ENCODE measurements around the gene OGN.
"Not testable (repeated sequence)": the region's sequence is repeated elsewhere in the genome, so short reads cannot be mapped to it uniquely, and the experiment has no call there.

The OGN gene, protein sequence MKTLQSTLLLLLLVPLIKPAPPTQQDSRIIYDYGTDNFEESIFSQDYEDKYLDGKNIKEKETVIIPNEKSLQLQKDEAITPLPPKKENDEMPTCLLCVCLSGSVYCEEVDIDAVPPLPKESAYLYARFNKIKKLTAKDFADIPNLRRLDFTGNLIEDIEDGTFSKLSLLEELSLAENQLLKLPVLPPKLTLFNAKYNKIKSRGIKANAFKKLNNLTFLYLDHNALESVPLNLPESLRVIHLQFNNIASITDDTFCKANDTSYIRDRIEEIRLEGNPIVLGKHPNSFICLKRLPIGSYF

GRCh38 chr9:92404042-92404836 is at the start of gene OGN:
OGN (minus strand) TSS chr9:92404578; CDS start chr9:92403407, 1,171 bp downstream.
- no peak for DNase-seq

DNA sequence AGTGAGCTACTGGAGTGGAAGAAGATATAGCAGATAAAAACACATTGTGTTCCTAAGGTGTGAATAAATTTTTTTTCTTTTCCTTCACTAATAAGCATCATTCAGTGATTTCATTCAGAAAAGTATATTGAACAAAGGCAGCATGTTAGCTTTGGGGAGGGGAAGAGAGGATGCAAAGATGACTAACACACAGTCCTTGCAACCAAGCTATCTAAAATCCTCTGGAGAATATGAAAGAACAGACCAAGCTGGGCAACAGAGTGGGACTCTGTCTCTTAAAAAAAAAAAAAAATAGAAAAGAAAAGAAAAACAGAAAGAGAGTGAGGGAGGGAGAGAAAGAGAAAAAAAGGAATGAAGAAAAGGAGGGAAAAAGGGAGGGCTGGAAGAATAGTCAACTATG is 42.2 kb upstream of the OGN start:
- no peak for DNase-seq

DNA sequence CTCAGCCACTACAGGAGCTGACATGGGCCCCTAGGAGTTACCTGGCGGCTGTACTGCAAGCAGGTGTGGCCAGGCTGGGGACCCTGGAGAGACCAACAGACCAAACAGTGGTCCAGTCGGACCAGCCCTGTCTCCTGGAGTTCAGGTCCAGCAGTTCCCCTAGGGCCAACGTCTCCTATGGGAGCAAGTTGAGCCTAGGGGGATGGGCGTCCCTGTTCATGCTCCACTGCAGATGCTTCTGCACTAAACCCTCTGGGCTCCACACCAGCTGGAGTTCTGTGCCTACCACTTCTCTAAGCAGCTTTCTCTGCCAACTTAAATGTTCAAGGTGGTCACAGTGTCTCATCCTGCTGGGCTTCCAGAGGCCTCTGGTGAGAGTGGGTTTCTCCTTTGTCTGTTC is 40.5 kb upstream of the OGN start:
- no peak for DNase-seq

DNA sequence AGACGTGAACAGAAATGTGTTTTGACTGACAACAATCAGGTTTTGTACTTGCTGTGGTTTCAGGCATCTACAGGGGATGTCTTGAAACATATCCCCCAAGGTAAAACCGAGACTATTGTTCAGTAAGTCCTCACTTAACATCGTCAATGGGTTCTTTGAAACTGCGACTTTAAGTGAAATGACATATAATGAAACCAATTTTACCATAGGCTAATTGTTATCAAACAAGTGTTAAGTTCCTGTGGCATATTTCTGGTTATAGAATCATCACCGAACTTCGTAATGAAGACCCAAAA is 36.3 kb upstream of the OGN start:
- no peak for DNase-seq

DNA sequence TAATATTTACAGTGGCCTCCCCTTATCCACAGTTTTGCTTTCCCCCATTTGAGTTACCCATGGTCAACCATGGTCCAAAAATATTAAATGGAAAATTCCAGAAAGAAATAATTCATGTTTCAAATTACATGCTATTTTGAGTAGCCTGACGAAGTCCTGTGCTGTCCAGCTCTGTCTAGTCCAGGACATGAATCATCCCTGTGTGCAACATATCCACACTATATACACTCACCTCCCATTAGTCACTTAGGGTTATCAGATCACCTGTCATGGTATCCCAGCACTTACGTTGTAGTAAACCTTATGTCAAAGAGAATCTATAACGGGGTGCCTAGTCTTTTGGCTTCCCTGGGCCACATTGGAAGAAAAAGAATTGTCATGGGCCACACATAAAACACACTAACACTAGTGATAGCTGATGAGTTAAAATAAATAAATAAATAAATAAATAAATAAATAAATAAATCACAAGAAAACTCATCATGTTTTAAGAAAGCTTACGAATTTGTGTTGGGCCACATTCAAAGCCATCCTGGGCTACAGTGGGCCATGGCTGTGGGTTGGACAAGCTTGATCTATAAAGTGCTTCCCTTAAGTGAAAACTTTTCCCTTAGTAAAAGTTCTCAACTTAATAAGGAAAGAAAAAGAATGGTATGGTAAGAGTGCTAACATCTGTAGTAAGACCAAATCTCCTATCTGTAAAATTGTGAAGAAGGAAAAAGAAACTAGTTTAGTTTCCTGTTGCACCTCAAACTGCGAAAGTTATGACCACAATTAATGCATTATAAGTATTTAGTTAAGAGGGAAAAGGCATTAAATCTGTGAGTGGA is 35.8 kb upstream of the OGN start:
- DNase-seq = no peak

DNA sequence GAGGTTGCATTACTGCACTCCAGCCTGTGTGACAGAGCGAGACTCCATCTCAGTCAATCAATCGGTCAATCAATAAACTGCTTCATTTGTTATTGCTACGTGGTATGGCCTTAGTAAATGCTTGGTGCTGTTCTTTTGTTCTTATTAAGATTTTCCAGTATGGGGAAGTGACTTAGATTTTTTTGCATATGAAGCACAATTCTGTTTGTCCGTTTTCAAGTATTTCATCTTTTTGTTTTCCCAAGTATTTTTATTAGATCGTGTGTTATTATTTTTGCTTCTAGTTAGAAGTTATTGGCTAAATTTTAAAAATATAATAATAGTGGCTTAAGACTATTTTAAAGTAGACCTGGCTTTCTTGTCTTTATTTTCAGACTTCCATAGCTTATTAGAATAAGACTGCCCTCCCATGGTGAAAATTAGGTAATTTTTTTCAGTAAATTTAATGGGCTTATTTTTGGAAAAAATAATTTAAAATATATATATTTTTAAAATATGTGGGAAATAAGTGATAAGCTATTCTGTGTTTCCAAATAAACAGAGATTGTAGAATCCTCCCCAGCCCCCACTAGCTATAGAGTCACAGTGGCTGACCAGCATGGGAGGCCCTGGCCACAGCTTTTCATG is 34.6 kb upstream of the OGN start:
- DNase-seq = no peak

DNA sequence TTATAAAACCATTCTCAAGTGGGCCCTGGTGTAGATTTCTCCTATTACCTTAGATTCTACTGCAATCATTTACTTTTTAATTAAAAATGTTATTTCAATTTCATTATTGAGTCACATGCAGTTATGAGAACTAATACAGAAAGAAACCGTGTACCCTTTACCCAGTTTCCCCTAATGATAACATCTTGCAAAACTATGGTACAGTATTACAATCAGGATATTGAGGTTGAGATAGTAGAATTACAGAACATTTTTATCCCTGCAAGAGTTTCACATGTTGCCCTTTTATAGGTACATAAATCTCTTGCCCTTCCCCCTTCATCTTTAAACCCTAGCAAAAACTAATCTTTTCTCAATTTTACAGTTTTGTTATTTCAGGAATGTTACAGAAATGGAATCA is 30.9 kb upstream of the OGN start:
- DNase-seq = no peak

DNA sequence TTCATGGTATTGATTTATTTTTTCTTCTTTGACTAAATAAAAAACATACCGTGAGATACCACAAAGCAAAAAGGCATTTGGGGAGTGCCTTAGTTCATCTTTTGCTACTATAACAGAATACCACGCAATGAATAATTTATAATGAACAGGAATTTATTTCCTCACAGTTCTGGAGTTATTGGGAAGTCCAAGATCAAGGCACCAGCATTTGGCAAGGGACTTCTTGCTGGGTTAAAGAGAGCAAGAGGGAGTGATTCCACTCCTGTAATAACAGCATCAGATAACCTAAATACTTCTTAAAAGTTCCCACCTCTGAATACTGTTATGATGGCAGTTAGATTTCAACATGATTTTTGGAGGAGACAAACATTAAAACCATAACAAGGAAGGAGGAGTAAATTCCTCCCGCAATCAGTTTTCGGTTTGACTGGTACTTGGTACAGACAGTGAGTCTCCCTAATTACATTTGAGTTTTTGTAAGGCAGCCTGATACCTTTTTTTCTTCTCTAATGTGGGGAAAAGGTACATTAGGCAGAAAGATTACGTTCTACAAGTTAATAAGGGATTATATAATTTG is 28.7 kb upstream of the OGN start:
- no peak for DNase-seq

DNA sequence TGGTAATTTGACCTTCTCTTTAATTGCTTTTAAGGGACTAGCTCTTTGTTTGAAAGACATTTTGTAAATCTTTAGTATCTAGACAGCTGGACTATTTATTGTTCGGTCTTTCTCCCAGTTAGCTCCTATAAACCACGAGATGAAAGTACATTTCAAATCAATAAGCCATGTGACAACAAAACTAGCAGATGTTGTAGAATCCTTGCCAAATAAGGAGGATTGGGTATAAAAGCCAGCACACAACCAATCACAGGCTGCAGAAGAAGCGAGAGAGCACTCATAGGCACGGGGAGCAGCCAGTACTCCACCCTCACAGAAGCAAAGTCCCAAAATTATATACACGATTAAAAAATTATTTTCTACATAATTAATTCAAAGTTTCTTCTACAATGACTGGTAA is 28.0 kb upstream of the OGN start:
- no peak for DNase-seq

DNA sequence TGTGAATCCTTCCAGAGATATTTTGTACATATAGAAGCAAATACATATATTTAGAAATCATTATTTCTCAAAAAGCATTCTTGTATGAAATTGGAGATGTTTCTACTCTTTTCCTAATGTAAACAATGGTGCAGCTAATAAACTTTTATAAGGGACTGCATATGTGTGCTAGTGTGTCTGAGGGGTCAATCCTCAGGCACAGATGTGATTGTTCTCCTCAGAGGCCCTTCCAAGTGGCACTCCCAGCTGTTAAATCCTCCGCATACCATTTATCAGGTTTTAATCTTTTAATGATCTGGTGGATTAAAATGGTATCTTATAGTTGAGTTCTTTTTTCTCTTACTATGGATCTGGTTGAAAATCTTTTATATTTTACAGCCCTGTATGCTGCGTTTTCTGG is 25.5 kb upstream of the OGN start:
- no peak for DNase-seq

GRCh38 chr9:92426501-92427145 is 22.2 kb upstream of the OGN start:
- no peak for DNase-seq

DNA sequence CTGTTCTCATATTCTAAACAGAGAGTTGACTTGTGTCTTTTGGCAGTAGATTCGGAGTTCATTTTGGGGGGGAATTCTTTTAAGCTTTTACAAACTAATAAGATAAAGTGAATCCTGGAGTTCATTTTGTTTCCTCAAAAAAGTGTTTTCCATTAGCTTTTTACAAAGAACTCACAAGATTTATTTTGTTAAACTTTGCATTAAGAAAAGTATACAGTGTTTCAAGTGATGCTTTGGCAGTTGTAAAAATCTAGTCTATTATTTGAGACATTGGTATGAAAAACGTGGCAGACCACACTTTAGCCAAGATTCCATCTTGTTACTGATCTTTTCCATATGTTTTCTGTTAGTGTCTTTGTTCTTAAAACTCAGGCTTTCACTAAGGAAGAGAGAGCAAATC is 21.1 kb upstream of the OGN start:
- no peak for DNase-seq

- no peak for DNase-seq
Observed at GRCh38 chr9:92424340-92424739, 20.0 kb upstream of the OGN start, which contains the start of gene OMD. OMD (minus strand) TSS chr9:92424471; CDS start chr9:92417558, 6,913 bp downstream.

- DNase-seq = no peak
Observed at GRCh38 chr9:92423612-92424011, 19.2 kb upstream of the OGN start.

DNA sequence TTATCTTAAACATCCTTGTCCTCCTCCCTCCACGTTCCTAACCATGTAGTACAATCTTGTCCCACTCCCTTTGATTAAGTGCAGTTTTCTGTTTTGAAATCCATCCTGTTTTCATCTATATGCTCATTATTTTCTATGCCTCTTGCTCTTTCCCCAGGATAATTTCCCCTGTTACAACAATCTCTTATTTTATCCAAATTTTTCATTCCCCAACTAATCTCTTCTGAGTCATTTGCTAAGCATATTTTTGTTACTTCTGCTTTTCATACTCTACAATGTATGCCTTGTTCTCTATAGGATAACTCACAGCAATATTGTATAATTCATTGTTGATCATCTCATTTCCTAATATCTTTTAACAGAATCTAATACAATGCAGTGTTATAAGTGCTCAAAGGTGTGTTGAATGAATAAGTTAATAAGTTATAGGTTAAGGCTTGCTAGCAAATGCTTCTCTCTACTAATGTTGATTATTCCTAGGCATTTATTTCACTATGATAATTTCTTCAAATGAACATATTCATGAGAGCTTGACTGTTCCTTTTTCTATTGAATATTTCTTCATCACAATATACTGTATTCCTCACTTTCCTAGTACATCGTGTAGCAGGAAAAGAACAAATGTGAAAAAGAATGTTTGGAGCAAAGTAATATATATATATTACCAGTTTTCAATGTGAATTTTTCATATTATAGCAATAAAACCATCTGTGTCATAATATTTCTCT is 18.4 kb upstream of the OGN start:
- DNase-seq = no peak

DNA sequence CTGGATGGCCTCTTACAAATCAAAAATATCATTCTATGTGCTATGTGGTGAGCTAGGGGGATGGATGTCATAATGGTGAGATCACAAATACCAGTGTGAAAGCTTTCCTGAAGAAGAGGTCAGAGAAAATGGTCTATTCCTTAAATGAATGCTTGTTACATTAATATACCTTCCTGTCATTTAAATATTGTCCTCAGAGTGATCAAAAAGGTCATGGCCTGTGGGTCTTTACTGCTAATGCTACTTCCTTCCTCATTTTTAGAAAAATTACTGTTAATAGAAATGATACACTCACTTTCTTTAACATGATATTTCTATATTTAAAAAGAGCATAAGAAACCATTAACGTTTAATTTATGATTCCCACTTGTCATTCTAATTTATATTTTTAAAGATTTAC is 10.2 kb upstream of the OGN start:
- DNase-seq = no peak

DNA sequence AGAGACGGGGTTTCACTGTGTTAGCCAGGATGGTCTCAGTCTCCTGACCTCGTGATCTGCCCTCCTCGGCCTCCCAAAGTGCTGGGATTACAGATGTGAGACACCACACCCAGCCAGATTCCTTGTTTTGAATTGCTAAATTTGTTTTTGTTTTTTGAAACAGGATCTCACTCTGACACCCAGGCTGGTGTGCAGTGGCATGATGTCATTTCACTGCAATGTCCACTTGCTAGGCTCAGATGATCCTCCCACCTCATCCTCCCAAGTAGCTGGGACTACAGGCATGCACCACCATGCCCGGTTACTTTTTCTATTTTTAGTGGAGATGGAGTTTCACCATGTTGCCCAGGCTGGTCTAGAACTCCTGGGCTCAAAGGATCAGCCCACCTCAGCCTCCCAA is 6.8 kb upstream of the OGN start:
- DNase-seq = not testable (repeated sequence)

- no peak for DNase-seq
Observed at GRCh38 chr9:92408747-92409478, 4.5 kb upstream of the OGN start.

- no peak for DNase-seq
Observed at GRCh38 chr9:92407818-92408217, 3.4 kb upstream of the OGN start.

- no peak for DNase-seq
Observed at GRCh38 chr9:92406477-92406876, 2.1 kb upstream of the OGN start.

DNA sequence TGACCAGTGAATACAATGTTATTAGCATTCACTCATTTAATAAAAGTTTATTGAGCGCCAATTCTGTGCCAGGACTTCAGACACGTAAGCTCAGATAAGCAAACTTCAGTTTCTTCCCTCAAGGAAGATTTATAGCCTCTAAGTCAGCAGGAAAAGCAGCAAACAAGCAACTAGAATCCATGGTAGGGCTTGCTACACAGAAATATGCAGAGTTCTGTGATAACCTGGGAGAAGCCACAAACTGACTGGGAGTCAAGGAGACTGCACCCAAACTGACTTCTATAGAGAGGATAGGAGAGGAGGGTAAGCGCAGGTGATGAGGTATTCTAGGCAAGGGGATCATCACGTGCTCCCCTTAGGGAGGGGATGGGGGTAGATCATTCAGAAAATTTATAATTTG is 1.4 kb upstream of the OGN start:
- DNase-seq = no peak

Data from kidney glomerular epithelial cell (primary cell).